Stimulated activated CD8-positive, alpha-beta memory T cell treated with anti-CD3 and anti-CD28 coated beads, Interleukin-4, amount 100 ng/mL, for 1 hour (primary cell): ENCODE data around the gene LHFPL3.
"Not testable (repeated sequence)": the region's sequence is repeated elsewhere in the genome, so short reads cannot be mapped to it uniquely, and the experiment has no call there.

Experiments
- DNase-seq, 2 donors: peaks; one replicate each; pipeline ENCODE4 v3.0.0-alpha.2; 2020; ENCODE audit warnings: low read depth in 2 of 2, low spot score in 1 of 2

LHFPL3 gene

DNA sequence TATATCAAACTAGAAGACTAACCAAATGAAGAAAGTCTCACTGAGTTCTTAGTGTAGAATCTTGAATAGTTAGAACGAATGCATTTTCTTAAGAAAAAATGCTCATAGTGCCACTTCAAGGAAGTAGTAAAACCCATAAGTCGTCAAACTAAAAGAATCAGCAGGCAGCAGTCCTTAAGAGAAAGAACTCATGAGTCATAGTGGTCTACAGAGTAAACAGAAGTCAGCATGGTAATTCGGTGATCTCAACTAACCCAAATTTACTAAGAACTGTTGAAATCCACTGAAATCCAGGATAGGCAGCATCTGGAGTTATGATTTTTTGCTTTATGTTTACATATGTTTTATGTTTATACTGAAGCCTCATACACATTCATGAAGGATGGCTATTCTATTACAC lies 256.2 kb downstream of the LHFPL3 start:
- no peak for DNase-seq

DNA sequence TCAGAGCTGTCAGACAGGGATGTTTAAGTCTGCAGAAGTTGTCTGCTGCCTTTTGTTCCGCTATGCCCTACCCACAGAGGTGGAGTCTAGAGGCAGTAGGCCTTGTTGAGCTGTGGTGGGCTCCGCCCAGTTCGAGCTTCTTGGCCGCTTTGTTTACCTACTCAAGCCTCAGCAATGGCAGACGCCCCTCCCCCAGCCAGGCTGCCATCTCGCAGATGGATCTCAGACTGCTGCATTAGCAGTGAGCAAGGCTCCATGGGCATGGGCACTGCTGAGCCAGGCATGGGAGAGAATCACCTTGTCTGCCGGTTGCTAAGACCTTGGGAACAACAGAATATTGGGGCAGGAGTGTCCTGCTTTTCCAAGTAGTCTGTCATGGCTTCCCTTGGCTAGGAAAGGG lies 267.2 kb downstream of the LHFPL3 start:
- not testable (repeated sequence) for DNase-seq

DNA sequence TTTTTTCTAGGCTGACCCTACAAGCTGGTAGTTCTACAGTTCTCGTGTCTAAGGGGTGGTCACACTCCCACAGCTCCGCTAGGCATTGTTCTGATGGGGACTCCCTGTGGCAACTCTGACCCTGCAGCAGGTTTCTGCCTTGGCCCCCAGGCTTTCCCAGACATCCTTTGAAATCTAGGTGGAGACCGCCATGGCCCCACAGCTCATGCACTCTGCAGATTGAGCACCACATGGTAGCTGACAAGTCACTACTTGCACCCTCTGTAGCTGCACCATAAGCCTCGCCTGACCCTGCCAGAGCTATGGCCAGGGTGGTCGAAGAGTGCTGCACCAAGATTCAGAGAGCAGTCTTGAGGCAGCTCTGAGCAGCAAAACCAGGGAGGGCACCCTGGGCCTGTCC lies 275.6 kb downstream of the LHFPL3 start:
- no peak for DNase-seq

DNA sequence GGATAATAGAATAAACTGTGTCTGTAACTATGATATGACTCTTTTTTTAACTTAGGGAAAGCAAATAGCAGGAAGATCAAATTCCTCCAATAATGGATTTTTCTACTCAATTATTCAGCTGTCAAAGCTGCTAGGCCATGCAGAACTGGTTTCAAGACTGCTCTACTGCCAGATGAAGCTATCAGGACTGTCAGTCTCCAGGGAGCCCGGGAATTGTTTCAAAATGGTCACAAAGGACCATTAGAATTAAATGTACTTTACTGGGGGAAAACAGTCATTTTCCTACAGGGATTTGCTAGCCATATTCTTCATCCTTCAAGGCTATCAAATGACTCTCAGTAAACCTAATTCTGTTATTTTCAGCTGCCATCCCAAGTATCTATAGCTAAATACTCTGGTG lies 276.3 kb downstream of the LHFPL3 start:
- no peak for DNase-seq

DNA sequence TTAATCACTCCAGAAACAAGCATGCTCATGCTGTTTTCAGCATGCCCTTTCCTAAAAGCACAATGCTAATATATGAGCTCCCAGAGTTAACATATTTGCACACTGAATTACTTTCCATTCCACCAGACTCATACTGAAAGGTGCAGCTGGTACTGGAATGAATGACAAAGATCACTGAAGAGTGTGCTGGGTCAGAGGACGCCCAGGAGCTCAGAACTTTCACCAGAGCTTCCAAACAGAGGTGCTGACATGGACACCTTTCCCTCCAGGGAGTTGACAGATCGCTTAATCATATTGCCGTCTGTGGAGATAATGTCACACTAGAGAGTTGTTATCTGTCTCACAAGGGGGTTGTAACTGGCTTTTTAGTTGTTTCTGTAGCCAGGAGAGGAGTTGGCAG lies 292.9 kb downstream of the LHFPL3 start:
- no peak for DNase-seq

DNA sequence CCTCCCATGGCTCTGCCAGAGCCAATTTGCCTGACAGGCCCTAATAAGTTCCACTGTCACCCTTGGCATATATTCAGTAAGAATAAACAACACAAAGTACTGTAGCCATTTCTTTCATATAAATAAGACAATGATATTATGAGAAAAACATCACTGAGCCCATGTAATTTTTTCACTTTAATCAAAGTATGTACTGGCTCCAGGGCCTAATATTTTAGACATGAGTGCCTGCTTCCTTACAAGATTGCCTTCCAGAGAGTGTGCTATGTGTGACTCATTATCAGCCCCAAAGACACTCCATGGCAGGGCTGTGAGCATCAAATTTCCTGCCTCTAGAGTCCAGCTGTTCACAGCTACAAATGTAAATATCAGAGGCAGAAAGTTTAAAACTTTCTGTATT lies 297.6 kb downstream of the LHFPL3 start:
- no peak for DNase-seq

DNA sequence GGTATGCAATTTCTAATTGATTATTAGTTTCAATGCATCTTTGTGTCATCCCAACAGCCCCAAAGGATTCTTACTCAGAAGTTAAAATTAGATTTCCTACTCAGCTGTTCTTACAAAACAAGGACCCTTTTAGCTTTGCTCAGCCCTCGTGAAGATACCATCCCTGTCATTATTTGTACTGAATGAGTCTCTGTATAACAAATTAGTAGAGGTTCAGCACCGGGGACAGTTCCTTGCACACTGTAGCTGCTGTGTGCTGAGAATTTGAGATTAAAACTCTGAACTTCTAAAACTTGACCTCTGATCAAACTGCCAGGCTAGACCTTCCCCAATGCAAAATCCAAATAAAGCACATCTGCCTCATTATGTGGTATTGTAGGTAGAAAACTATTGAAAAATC lies 299.1 kb downstream of the LHFPL3 start:
- DNase-seq = no peak

DNA sequence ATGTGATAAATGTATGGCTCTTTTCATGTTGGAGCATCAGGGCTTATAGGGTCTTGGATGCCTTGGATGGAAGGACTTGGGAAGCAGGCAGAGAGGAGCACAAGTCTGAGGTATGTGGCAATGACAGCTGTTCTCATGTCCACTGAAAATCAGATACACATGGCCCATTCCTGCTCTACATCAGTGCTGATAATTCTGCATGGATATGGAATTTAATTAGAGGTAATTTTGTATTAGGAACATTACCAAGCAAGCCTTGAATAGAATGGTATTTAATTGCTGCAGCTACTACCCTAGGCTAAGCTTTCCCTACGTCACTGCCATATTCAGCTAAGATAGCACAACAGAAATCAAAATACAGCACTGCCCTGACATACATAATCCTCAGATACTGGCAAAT lies 299.6 kb downstream of the LHFPL3 start:
- DNase-seq = no peak

DNA sequence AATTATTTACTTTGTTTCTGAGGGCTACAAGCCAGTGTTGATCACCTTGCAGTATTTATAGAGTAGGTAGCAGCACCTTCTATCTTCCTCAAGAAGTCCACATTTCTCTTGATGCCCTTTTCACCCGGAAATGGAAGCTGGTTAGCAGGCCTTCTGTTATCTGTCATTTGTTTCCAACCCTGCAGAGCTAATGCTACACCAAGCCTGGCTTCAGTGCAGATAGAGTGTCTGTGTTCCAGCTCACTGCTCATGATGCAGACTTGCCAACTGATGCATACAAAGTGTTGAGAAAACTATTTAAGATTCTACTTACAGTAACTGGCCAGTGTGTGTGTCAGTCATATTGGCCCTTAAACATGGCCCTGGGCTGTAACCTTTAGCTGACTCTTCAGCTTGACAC lies 301.0 kb downstream of the LHFPL3 start:
- no peak for DNase-seq

DNA sequence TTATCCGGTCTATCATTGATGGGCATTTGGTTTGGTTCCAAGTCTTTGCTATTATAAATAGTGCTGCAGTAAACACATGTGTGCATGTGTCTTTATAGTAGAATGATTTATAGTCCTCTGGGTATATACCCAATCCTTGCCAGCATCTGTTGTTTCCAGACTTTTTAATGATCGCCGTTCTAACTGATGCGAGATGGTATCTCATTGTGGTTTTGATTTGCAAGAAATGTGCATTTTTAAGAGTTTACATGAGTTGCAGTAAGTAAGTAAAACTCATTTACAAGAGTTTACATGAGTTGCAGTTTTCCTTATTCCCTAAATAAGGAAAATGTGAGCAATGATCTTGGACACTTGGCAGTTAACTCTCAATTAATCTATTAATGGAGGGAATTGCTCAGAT lies 312.1 kb downstream of the LHFPL3 start:
- DNase-seq = no peak

DNA sequence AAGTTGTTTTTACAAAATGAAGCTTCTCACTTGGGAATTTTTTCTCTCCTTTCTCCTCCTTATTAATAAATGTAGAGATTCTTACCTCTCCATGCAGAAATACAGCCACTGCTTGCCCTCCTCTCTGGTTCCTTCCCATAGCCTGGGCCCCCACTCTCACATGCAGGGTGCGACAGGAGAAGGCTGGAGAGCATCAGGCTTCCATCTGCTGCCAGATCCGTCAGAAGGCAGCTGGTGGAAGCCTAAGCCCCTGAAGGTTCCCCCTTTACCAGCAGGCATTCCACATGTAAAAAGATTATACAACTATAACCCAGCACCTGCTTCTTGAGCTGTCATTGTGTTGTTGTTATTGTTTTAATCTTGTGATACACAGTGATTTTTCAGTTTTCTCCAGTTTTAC lies 314.2 kb downstream of the LHFPL3 start:
- no peak for DNase-seq

DNA sequence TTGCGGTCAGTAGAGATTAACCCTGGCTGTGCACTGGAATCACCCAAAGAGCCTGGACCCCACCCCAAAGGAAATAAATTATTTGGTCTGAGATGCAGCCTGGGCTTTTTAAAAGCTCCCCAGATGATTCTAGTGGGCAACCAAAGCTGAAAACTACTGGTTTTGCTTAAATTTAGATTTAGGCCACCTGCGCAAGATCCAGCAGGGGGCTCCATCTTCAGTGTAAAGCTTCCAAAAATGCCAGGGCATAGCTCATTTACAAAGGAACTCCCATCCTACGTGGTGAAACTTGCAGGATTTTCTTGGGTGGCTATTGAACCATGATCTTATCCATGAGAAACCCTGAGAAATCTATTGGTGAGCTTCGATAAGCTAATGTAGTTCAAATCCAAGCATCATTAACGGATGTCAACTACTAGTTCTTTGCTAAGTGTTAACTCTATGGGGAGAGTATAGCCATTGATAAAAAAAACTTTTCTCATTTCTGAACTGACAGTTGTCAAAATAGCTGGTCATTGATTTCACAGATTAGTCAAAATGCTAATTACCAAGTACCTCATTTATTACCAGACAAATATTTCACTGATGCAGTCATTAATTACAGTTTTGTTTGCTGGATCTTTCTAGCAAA lies 315.3 kb downstream of the LHFPL3 start:
- no peak for DNase-seq

DNA sequence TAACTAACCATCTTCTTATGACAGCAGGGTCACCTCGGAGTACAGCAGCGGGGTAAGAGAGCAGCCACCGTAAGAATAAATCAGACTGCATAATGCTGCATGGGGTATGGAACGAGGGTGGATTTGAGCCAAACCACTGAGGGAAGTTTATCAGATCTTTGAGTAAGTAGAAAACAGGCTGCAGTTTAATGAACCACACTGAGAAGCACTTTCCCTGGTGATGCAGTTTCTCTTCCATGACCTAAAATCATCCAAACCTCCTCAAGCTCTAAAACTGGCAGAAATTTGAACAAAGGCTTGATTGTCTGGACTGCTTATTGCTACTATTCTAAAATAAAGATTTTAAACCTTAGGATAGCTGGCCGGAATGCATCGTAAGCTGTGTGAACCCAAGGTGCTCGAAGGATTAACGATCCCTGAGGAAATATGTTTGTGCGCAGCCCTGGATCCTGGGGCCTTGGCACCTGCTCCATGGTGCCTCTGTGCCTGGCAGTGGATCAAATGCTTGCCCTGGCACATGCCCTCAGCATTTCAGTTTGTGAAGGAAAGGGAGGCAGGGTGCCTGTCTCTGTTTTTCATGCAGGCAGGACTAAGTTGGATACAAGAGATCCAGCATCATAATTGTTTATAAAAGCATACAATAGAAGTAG lies 322.7 kb downstream of the LHFPL3 start:
- no peak for DNase-seq

DNA sequence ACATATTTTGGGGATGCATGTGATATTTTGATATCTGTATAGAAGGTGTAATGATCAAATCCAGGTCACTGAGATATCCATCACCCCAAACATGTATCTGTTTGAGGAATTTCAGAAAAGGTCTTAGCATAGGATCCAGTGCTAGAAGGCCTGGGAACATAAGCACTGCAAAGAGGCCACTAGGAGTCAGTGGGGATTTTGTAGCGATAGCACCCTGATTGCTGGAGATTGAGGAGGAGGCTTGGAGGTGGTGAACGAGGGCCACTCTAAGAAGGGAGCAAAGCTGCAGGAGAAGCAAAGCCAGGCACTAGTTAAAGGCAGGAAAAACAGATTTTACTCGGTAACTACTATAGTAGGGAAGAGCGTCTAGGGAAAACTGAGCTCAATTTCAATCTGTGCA lies 324.0 kb downstream of the LHFPL3 start:
- no peak for DNase-seq

DNA sequence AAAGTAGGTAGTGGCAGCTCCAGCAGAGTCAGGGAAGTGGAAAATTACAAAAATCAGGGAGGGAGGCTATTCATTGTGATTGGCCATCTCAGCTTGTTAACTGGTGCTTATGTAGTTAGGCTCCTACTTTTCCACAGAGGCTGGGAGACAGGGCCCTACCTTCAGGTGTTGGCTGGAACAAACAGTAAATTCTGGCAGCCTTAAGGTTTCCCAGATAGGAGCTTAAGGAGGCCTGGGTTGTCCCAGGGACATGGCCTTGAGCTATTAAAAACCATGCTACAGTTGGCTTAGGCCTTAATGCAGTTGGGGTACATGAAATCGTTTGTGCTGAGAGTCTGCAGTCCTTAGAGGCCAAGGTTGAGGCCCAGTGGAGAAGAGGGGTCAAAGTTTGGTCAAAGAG lies 324.5 kb downstream of the LHFPL3 start:
- DNase-seq = no peak

DNA sequence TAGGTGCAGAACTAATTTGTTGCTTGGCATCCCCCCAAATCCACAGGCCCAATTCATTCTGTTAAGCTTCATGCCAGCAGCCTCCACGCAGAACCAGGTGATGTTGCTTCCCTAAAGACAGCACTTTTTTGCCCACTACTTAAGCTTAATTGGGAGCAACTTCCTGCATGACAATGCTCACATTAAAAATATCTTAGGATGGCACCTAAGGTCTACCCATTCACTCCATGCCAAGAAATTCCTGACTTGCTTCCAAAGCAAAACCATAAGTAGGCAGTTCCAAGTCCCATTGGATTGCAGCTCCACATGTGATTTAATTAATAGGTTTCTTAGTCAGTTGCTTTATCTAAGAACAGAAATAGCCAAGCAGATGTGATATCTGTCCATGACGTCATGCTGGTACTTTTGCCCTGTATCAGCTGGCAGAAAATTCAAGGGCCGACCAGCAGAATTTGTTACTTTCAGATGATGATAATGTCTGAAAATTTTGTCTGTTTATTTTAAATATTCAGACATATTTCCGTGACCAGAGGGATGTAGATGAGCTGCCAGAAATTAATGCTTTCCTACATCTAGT lies 325.5 kb downstream of the LHFPL3 start:
- DNase-seq = no peak

DNA sequence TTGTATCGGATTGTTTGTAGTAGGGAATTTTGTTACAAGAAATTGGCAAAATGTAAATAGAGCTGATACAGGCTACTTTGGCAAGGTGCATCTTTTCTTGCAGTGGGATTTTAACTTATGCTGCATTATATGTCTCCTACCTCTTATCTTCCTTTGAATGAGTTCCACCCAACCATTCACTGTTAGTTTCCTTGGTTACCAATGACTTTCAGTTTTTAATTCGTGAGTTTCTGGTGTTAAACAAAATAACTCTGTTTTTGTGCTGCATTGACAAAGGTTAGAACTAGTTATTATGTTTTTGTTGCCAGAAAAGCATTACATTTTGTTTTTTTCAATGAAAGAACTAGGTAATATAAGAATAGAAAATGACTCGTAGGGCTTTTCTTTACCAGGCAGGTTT lies 327.2 kb downstream of the LHFPL3 start:
- DNase-seq = no peak

DNA sequence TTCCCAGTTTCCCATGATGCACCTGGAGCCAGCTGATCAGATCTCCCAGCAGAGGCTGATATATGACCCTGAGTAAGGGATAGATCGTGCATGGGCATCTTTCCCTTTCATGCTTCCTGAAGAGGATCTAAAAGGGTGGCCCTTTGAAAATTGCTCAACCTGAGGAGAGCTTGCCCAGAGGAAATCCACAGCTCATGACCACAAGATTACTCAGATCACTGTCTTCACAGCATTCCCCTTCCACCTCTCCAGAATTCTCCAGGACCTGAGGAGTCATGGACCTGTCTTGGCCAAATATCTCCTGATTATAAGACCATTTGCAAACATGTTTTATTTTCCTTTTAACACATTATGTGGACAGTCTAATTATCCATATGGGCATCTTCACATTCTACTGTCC lies 328.1 kb downstream of the LHFPL3 start:
- DNase-seq = no peak

DNA sequence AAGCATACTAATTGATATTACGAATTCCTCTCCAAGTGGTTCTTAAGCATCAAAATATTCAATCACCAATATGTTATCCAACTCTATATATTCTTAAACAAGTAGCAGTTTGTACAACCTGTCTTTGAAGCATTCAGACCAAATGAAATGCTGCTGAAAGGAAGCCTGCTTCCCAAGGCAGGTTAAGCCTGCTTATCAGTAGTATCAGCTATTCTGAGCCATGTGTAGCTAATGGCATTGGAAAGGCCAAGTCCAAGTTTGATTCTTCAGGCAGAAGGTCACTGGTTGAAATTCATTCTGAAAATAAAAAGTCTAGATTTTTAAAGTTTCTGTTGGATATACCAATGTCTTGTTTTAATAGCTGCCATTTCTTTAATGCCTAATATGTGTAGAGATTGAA lies 328.7 kb downstream of the LHFPL3 start:
- no peak for DNase-seq

DNA sequence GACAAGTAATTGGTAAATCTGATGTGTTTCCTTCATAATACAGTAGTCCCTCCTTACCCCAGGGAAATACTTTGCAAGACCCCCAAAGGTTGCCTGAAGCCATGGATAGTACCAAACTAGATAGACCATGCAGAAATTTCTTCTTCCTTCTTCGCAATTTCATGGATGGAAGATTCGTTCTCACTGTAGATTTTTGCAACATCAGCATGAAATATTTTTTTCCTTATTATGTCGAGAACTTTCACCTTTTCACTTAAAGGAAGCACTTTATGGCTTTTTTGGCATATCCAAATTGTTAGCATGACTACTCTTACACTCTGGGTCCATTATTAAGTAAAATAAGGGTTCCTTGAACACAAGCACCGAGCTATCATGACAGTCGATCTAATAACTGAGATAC lies 333.2 kb downstream of the LHFPL3 start:
- DNase-seq = no peak

DNA sequence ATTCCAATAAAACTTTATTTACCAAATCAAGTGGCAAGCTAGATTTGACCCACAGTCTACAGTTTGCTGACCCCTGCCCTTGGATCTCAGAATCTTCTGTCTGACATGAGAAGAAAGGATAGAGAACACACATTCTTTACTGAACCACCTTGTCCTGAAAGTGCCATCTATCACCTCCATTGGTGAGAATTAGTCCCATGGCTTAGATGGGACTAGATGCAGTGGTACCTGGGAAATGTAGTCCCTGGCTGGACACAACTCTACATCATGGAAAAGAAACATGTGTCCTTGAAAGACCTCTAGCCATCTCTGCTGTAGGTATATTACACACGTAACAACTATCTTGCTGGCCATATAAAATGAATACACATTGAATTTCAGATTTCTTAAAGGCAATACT lies 336.2 kb downstream of the LHFPL3 start:
- DNase-seq = no peak

DNA sequence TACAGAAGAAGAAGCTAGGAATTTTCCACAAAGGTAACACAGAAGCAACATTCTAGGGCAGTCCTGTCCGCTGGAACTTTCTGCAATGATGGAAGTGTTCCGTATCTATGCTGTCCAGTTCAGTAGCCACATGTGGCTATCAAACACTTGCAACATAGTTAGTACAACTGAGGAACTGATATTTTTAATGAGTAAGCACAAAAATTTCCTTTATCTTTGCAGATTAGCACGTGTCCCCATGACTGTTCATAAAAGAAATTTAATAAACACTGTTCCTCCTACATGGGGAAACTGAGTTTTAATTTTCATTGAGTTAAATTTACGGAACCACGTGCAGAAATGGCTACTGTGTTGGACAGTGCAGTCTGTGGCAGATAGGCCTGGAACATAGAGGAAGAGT lies 349.2 kb downstream of the LHFPL3 start:
- DNase-seq = no peak

DNA sequence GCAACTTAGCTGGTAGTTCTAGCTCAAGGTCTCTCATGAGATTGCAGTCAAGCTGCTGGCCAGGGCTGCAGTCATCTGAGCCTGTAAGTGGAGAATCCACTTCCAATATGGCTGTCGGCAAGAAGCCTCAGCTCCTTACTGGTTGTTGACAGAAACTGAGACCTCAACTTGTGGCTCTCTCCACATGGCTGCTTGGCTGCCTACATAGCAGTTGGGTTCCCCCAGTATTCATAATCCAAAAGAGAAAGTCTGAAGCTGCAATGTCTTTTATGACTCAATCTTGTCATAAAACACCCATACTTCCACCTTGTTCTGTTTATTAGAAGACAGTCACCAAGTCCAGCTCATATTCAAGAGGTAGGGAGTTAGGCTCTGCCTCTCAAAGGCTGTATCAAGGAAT lies 350.7 kb downstream of the LHFPL3 start:
- DNase-seq = no peak
